Right renal cortex interstitium (tissue), 3 donors: Measurements from ENCODE around the gene FAM9C. TPM values are rescaled to one million over a fixed set of nuclear protein-coding genes. Genes with fewer than 3 reads are reported as not detected.

Experiments
- DNase-seq, 3 donors: peaks; one replicate each; pipeline ENCODE4 v3.0.0-alpha.2; 2013; ENCODE audit warnings: low read depth in 3 of 3, low spot score in 2 of 3
- polyA plus RNA-seq, 3 donors: library from polyadenylated mRNA; unstranded; fragments of 120-200 nt; gene quantifications; one replicate each; pipeline ENCODE4 v1.2.1, GENCODE V29; 2013; ENCODE audit not compliant: insufficient read length in 3 of 3

FAM9C gene
- polyA plus RNA-seq, 3 donors = 0.15 to 0.37 (median 0.24) TPM

DNA sequence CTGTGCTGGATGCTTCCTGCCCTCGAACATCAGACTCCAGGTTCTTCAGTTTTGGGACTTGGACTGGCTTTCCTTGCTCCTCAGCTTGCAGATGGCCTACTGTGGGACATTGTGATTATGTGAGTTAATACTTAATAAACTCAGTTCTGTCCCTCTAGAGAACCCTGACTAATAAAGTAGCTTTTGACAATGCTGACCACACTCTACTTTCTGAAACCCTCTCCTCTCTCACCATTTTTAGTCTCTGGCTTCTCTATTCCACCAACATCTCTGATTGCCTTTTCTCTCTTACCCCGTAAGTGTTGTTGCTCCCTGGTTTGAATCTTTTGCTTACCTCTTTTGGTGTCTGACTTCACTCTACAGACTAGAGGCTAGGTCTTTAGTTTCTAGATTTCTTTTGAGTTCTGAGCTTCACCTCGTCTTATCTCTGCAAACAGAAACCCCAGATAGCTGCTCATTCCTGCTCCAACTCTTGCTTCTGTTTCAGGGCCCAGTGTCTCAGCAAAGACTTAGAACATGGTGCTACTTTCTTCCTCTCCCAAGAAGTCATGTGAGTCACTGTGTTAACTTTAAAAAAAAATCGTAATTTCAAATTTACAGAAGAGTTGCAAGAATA lies 58.1 kb downstream of the FAM9C start:
- DNase-seq = no peak

Other genes starting within 250 kb of the FAM9C start
- gene TLR7, start 177.5 kb downstream of the FAM9C start, polyA plus RNA-seq = under 1 TPM; 0.76 to 0.79 (median 0.78) TPM
- under 1 TPM; 0.25 to 0.29 (median 0.29) TPM for gene TLR8, start 138.0 kb downstream of the FAM9C start, polyA plus RNA-seq
- gene TMSB4X, start 69.5 kb downstream of the FAM9C start, polyA plus RNA-seq = 1,000 to 10,000 TPM; 3,217 to 3,702 (median 3,469) TPM